ENCODE measurements around the gene ASRGL1.

GRCh38 chr11:62418733-62419132, 81.5 kb downstream of the ASRGL1 start, which contains the start of gene SCGB1A1:
- TF ChIP-seq CTCF (conservative IDR thresholded peaks at IDR 0.05) (no peak), ZFX (IDR thresholded peaks at IDR 0.05) (no peak)

Measured in C4-2B (cell line).